HG03060 (cell line): ENCODE data around the gene POLE.

ENCODE experiments used
- ATAC-seq: cut with Tn5 transposase; IDR thresholded peaks from one replicate; pipeline ENCODE4 v1.9.1; 2021; ENCODE audit warnings: low read depth, moderate number of reproducible peaks; ENCODE audit not compliant: unreplicated experiment

The POLE gene

DNA sequence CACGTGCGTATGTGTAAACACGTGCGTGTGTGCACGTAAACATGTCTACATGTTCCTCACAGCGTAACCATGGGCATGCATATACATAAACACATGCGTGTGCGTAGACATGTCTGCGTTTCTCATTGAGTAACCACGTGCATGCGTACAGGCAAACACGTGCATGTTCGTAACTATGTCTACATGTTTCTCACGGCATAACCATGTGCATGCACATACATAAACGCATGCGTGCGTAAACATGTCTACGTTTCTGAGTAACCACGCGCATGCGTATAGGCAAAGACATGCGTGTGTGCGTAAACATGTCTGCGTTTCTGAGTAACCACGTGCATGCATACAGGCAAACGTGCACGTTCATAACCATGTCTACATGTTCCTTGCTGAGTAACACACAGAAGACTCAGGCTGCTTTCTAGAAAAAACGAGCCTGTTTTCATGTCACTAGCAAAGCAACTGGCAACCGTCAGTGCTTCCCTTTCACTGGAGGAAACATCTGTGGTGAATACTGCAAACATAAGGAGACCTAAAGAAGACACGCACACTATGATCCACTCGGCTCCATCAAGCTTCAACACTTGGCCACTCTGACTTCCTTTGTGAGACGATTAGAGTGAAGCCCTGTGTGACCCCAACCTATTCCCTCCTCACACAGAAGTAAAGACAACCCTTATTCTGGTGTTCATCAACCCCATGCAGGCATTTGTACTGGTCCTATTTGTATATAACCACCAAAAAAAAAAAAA lies 28.8 kb downstream of the POLE start:
- no peak for ATAC-seq

DNA sequence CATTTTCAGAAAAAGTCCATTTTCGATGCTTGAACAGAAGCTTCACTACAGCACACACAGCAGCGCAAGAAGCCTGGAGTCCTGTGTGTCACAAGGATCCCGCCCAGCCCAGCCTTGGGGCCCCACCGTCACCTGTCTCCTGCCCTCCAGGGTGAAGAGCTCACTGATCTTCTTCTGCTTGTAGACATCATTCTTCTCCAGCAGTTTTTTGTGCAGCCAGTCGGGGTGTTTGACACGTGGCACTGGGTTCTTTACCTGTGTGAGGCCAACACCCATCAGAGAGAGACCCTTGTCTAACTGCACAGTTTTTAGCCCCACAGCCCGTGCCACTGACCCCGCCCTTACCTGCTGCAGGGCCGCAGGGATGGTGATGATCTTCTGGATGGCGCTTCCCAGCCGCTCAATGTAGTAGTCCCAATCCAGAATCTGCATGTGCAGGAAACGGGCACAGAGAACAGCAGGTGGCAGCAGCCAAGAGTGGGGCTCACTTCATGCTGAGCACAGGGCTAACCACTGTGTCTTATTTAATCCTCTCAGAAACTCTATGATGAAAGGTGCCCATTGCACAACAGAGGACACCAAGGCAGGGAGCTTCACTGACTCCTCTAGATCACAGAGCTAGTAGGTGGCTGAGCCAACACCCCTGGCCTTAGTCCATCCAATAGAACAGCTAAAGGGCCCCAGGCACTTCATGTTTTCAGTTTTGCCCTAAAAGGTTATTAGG lies 30.0 kb downstream of the POLE start:
- no peak for ATAC-seq

- no peak for ATAC-seq
These were observed 33.4 kb downstream of the POLE start for GRCh38 chr12:132653567-132654290.

DNA sequence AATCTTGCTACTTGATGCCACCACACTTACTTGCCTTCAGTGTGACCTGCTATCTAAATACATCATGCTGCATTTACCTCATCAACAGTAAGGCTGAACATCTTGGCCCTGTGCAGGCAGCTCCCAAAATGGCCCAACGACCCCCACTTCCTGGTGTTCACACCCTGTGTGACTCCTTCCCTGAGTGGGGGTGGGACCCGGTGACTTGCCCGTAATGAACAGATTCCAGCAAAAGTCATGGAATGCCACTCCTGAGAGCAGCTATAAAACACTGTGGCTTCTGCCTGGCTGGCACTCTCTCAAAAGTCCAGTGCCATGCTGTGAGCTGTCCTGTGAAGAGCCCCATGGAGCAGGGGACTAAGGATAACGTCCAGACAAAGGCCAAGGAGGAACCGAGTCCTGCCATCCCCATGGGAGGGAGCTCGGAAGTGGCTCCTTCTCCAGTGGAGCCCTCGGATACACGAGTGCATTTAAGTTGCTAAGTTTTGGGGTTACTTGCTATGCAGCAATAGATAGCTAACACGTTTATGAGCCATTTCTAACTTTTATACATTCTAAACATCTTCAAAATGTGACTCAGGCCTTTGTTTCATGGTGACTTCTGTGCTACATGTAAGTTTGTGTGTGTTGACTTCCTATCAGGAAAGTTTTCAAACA lies 35.6 kb downstream of the POLE start:
- ATAC-seq: no peak

GRCh38 chr12:132649226-132649945 lies 37.8 kb downstream of the POLE start:
- no peak for ATAC-seq

GRCh38 chr12:132648616-132649225 lies 38.4 kb downstream of the POLE start:
- no peak for ATAC-seq

- no peak for ATAC-seq
These were observed 39.3 kb downstream of the POLE start for GRCh38 chr12:132647858-132648257.

DNA sequence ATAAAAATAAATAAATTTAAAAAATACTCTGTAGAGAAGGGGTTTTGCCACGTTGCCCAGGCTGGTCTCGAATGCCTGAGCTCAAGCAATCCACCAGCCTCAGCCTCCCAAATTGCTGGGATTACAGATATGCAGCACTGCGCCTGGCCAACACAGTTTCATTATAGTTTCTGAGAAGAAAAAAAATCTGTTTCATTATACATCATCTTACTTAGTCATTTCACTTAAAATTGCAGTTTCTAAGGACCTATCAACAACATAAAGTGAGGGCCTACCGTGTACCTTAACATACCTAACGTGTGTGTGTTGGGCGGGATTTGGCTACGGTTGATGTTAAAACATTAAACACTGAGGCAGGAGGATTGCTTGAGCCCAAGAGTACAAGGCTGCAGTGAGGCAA lies 40.3 kb downstream of the POLE start:
- no peak for ATAC-seq

DNA sequence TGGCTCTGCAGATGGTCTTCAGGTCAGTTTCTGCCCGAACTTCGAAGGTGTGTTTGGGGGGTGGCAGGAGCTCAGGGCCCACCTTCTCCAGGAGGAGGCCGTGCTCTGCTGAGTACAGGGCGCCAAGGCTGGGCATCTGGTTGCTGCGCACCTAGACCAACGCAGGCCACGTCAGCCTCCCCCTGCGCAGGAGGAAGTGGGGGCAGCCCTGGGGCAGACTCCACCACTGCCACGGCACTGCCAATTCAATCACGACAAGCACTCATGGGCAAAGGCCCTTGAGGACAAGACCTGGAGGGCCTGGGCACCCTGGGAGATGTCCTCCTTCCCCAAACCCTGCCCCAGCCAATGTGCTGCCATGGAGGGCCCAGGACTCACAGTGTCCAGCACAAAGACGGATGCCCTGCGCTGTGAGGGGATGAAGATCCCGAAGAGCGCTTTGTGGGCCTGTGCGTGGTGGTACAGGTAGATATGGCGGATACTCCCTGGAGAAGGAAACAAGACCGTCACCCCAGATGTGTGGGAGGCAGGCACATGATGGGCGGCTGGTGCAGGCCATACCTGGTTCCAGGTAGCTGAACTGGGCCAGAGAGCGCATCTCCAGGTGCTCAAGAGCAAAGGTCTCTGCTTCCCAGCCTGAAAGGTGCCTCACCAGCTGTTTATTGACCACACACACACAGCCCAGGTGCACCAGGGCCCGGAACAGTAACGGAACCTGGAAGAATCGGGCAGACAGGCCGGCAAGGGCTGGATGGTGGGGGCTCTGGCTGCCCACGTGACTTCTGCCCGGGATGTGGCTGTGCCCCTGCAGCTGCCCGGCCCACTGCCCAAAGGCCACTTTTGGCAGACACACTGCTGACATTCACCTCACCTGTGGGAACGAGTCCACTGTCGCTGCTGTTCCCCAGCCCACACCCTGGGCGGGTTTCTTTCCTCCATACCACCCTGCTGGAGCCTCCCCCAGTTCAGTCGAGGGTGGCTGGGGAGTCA lies 44.0 kb downstream of the POLE start:
- ATAC-seq: no peak

DNA sequence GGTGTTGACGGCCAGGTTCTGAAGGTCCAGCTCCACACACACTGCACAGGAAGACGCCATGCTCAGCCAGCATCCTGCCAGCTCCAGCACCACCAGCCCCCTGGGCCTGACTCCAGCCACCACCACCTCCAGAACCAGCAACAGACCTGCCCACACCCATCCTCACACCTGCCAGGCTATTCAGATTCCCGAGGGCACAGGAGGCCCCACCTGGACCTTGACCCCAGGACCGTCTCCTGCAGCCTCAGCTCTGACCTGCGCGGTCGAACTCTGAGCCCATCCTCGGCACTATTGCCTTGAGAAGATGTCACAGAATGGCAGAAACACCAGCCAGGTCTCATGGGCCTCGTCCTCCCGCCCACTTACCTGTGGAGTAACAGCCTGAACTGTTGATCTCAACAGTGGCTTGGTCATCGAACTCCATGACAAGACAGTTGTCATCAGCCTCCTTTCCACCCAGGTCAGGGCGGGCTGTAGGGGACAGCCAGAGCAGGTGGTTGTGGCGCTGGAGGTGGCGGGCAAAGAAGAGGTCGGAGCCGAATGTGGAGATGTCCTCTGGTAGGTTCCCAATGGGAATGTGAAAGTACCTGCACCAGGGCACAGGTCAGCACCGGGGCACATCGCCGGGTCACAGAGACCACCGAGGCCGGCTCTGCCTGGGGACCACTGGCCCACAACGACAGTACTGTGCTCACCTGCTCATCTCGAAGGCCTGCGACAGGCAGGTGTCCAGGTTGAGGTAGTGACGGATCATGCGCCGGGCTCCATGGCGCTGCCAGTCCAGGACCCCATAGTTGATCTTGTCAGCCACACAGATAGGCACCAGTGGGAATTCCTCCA lies 45.1 kb downstream of the POLE start:
- ATAC-seq: no peak

DNA sequence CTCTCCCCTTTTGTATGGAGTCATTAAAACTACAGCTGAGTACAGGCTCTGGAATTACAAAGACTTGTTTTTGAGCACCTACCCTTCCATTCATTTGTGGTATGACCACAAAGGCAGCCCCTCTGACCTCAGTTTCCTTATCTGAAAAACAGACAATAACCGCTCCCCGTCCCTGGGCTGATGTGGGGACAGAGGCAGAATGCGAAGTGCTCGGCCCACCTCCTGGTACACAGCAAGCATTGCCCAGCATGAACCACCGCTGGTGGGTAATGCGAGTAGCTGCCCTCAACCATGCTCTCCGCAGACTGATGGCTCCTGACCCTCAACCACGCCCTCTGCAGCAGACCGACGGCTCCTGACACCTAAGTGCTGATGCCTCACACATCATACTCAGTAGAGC lies 46.2 kb downstream of the POLE start:
- no peak for ATAC-seq

DNA sequence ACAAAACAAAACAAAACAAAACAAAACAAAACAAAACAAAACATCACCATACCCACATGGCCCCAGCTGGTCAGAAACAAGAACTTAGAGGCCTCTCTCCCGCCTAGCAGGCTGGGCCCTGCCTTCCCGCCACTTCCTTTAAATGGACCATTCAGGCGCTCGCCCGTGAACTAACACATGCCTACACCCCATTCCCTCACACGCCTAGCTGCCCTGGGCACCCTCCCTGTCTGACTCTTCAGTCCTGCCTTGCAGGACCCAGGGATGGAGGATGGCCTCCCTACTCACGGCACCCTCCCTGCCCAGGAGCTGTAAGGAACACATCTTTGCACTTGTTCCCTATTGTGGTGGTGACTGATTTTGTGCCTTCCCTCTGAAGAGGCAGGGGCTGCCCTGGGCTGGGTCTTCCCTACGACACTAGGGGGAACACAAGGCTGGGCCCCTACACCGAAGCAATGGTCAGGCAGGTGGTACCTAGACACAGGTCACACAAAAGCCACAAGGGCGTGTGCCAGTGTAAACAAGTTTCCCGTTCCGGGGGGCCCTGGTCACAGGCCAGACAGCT lies 47.1 kb downstream of the POLE start:
- ATAC-seq: no peak

DNA sequence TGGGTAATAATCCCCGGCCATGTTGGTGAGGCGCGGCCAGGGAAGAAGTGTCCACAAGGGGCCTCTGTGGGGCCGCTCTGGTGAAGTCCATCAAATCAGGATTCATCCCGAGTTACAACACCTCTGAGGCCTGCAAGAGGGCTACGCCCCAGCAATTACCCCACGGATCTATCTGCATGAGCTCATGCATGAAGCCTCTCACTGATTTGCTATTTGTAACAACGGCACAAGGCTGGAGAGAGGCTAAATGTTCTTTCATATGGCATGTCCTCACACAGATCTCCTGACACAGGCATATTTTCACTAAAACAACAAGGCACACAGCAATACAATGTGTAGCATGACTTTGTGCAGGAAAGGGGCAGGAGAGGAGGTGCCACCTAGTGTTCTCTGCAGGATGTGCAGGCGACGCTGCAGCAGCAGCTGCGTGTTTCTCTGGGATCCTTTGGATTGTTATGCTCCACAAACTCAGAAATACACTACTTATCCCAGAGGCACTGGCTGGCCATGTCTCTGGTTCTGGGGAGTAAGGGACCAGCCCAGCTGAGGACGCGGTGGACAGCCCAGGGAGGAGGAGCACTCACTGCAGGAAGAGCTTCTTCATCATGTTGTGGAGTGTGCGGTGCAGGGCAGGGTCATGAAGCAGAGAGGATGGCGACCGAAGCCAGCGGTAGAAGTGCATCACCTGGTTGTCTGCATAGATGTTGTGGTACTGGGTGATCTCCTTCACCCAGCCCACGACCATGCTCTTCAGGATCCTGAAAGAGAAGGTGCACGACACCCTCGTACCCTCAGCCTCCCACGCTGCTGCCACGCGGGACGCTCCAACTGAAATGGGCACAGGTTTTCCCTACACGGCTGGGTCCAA lies 48.4 kb downstream of the POLE start:
- no peak for ATAC-seq

GRCh38 chr12:132637811-132638210 lies 49.3 kb downstream of the POLE start:
- ATAC-seq: no peak

DNA sequence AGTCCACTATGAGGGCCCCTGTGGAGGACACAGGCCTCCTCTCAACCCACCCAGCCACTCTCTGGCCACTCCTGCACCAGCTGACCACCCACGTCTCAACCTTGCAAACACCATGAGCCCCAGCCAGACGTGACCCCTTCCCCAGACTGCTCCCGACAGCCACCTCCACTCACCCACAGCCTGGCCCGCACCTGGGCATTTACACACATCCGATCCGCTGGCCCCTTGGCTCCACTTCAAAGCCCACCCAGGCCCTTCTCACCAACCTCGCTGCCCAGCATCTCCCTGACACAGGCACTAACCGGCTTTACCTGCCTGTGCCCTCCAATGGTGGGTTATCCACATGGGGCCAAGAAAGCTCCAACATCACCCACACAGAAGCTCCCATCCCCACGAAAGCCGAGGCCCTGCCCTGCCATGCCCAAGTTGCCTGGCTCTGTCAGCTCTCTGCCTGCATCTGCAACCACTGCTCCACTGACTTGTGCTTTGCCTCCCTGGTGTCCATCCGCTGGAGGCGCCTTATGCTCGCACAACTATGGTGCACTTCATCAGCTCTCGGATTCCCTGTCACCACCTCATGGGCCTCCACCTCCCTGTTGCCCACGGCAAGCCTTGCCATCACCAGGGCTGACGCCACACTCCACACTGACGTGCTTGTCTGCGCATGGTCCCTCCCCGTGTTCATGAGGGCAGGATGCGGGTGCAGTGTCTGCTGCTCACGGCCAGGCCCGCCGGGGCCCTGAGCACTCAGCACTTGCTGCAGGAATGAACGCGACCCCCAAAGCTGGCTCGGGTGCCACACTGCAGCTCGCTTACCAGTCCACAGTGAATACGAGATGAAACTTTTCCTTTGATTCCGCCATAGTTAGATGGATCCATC lies 51.8 kb downstream of the POLE start:
- ATAC-seq: no peak
